K562 (cell line): ENCODE measurements around the gene PIK3C2G. TPM values are rescaled to one million over a fixed set of nuclear protein-coding genes. Genes with fewer than 3 reads are reported as not detected.

Source experiments
- ATAC-seq: fragments of 200-7000 bp; cut with Tn5 transposase; 3 replicates; pipeline ENCODE4 v1.9.1; 2020; ENCODE audit warnings: moderate library complexity
- BruUV-seq: library from RNA; stranded (reverse); fragments of 400-500 nt; replicated peaks from 2 replicates; lab custom pipeline; 2021; lab: Mats Ljungman, UMichigan
- CTCF ChIA-PET: fragments of 300-600 bp; formaldehyde crosslinking; extraction: SDS; loops from one replicate; lab custom pipeline; 2021; ENCODE audit warnings: low intra/inter-chr PET ratio; lab: Yijun Ruan, JAX
- POLR2A ChIA-PET: fragments of 300-600, 350-650 bp; sonication (Branson Sonifier 250); formaldehyde crosslinking; extraction: SDS; loops from one replicate; lab custom pipeline; 2021; ENCODE audit warnings: antibody characterized with exemption, inconsistent platforms; lab: Yijun Ruan, JAX
- DNase-seq, 4 experiments: peaks; one replicate each; pipeline versions ENCODE4 v3.0.0 to v3.0.0-alpha.2; 2011 to 2018; ENCODE audit warnings: low spot score in 3 of 4, mixed read lengths in 3 of 4; ENCODE audit errors: extremely low read depth in 1 of 4
- FAIRE-seq: peaks from 2 replicates; lab custom pipeline; 2011; peaks lifted over from hg19 to GRCh38; lab: Jason Lieb, UNC
- H2AFZ ChIP-seq: 2 replicates; pipeline ENCODE4 v1.6.0; 2011; ENCODE audit warnings: low read depth, low read length, control low read depth, inconsistent platforms
- H3K27ac ChIP-seq: fragments of 200-600 bp; 3 replicates; pipeline ENCODE4 v1.8.0; 2011; ENCODE audit warnings: low read depth, mild to moderate bottlenecking, control low read depth, inconsistent platforms, low read length, moderate library complexity, mixed read lengths; ENCODE audit errors: extremely low read depth
- H3K27me3 ChIP-seq, 2 experiments: fragments of 300-600 bp in 1 of 2; 2 replicates in 1 of 2; 3 replicates in 1 of 2; pipeline versions ENCODE4 v1.6.0 to v1.8.0; 2011; ENCODE audit warnings: inconsistent platforms in 2 of 2, low read length in 2 of 2, mild to moderate bottlenecking in 1 of 2, mixed read lengths in 1 of 2, moderate library complexity in 1 of 2; ENCODE audit not compliant: control insufficient read depth in 2 of 2, insufficient read depth in 2 of 2
- H3K36me3 ChIP-seq: fragments of 300-600 bp; 3 replicates; pipeline ENCODE4 v1.8.0; 2011; ENCODE audit warnings: mild to moderate bottlenecking, low read length, inconsistent platforms; ENCODE audit not compliant: control insufficient read depth, insufficient read depth
- H3K4me1 ChIP-seq, 2 experiments: fragments of 200-600 bp in 1 of 2; replicated peaks in 1 of 2; 2 replicates in 1 of 2; 3 replicates in 1 of 2; pipeline versions ENCODE4 v1.5.1 to v1.8.0; 2011; ENCODE audit warnings: inconsistent platforms in 2 of 2, low read length in 2 of 2, mild to moderate bottlenecking in 1 of 2, mixed read lengths in 1 of 2, moderate library complexity in 1 of 2; ENCODE audit not compliant: control insufficient read depth in 2 of 2, insufficient read depth in 2 of 2
- H3K4me2 ChIP-seq: 2 replicates; pipeline ENCODE4 v1.6.1; 2011; ENCODE audit warnings: low read length, control low read depth, inconsistent platforms, mixed read lengths; ENCODE audit not compliant: insufficient read depth
- H3K4me3 ChIP-seq: fragments of 200-600 bp; sonication (generic), shearing (Covaris generic); 2 replicates; pipeline ENCODE4 v1.5.1; 2016; ENCODE audit warnings: control low read depth, inconsistent platforms
- H3K79me2 ChIP-seq: fragments of 200-600 bp; 3 replicates; pipeline ENCODE4 v1.8.0; 2011; ENCODE audit warnings: low read length, inconsistent platforms; ENCODE audit not compliant: control insufficient read depth, insufficient read depth
- H3K9ac ChIP-seq, 2 experiments: 2 replicates each; pipeline versions ENCODE4 v1.6.0 to v1.6.1; 2011; ENCODE audit warnings: low read depth in 2 of 2, low read length in 2 of 2, control low read depth in 1 of 2, inconsistent platforms in 1 of 2, mild to moderate bottlenecking in 1 of 2, mixed read lengths in 1 of 2; ENCODE audit not compliant: insufficient read depth in 1 of 2
- H3K9me1 ChIP-seq: one replicate; pipeline ENCODE4 v1.6.0; 2011; ENCODE audit warnings: inconsistent platforms, mild to moderate bottlenecking, low read length, moderate library complexity; ENCODE audit not compliant: control insufficient read depth, insufficient read depth
- H3K9me3 ChIP-seq: replicated peaks from 2 replicates; pipeline ENCODE4 v1.5.1; 2011; ENCODE audit warnings: low read depth, low read length, inconsistent platforms; ENCODE audit not compliant: control insufficient read depth, insufficient read depth
- H4K20me1 ChIP-seq: replicated peaks from 2 replicates; pipeline ENCODE4 v1.6.1; 2011; ENCODE audit warnings: low read length, inconsistent platforms, mixed read lengths; ENCODE audit not compliant: control insufficient read depth, insufficient read depth
- DDX20 ChIP-seq: fragments of 450-650 bp; IDR thresholded peaks from 2 replicates; pipeline ENCODE4 v1.6.1; 2016; ENCODE audit warnings: missing genetic modification characterization, low read depth, mild to moderate bottlenecking, missing compliant biosample characterization, moderate library complexity
- GABPA ChIP-seq: fragments of 200-800 bp; sonication (Bioruptor generic); conservative IDR thresholded peaks from 2 replicates; pipeline ENCODE4 v1.6.1; 2016; ENCODE audit warnings: low read depth, missing genetic modification characterization, missing compliant biosample characterization
- NONO ChIP-seq, 2 experiments: fragments of 200-400 bp in 1 of 2; fragments of 450-650 bp in 1 of 2; formaldehyde crosslinking in 1 of 2; IDR thresholded peaks; 2 replicates each; pipeline ENCODE4 v1.6.1; 2017; ENCODE audit warnings: low read depth in 2 of 2, mild to moderate bottlenecking in 2 of 2, moderate library complexity in 2 of 2, low read length in 1 of 2
- PHF20 ChIP-seq: fragments of 450-650 bp; IDR thresholded peaks from 2 replicates; pipeline ENCODE4 v1.6.1; 2018; ENCODE audit not compliant: partially characterized antibody
- RCOR1 ChIP-seq, 2 experiments: IDR thresholded peaks; 2 replicates each; pipeline ENCODE4 v1.6.1; 2012; ENCODE audit warnings: low read depth in 2 of 2, low read length in 2 of 2, borderline replicate concordance in 1 of 2, improper control_type of control experiment in 1 of 2
- SRSF3 ChIP-seq: fragments of 200-400 bp; formaldehyde crosslinking; IDR thresholded peaks from 2 replicates; pipeline ENCODE4 v1.6.1; 2016; ENCODE audit warnings: mild to moderate bottlenecking, low read length, moderate library complexity; ENCODE audit not compliant: insufficient read depth
- ZNF143 ChIP-seq: sonication (generic); formaldehyde crosslinking; IDR thresholded peaks from 2 replicates; pipeline ENCODE4 v1.9.0; 2022; ENCODE audit warnings: mild to moderate bottlenecking, missing genetic modification reagents
- ZNF584 ChIP-seq: fragments of 200-800 bp; sonication (Bioruptor generic); IDR thresholded peaks from 2 replicates; pipeline ENCODE4 v1.6.1; 2016; ENCODE audit warnings: low read depth, mild to moderate bottlenecking, missing genetic modification characterization, missing compliant biosample characterization
- ZNF586 ChIP-seq: fragments of 450-650 bp; formaldehyde crosslinking; conservative IDR thresholded peaks from 2 replicates; pipeline ENCODE4 v1.4.0; 2020; ENCODE audit warnings: mild to moderate bottlenecking, moderate library complexity
- WGBS: fragments of 100-300 bp; shearing (Covaris generic); methylation state at CpG from one replicate; pipeline ENCODE4 v1.1.6; 2016; ENCODE audit warnings: low coverage, mixed read lengths; ENCODE audit not compliant: insufficient coverage; ENCODE audit errors: missing lambda C conversion rate; 5-methylcytosine and 5-hydroxymethylcytosine counted together
- in situ Hi-C: fragments of 300-500 bp; cut with MboI; formaldehyde crosslinking; loops from 4 replicates; pipeline ENCODE4 v1.15.0; 2018; ENCODE audit warnings: inconsistent platforms, mixed read lengths
- intact Hi-C: fragments of 100-400 bp; cut with micrococcal nuclease; formaldehyde crosslinking; loops from 2 replicates; pipeline ENCODE4 v1.14.2; 2022
- polyA plus RNA-seq, 8 experiments: library from polyadenylated mRNA; depleted of rRNA in 4 of 8; stranded (reverse) in 5 of 8; unstranded in 3 of 8; fragments of >200 nt; fragmentation: Nextera tagmentation in 2 of 8; fragmentation: Illumina TruSeq in 1 of 8; extraction: Ambion mirVana in 2 of 8; extraction: Trizol in 1 of 8; gene quantifications; 2 replicates each; pipeline versions ENCODE4 v1.2.1 to v1.2.3, GENCODE V29; 2011 to 2014; ENCODE audit warnings: inconsistent platforms in 1 of 8, missing spikeins in 1 of 8
- total RNA-seq, 7 experiments: library from RNA; depleted of rRNA in 6 of 7; stranded (reverse); fragments of >200 nt in 6 of 7; fragmentation: Illumina TruSeq in 2 of 7; extraction: Trizol in 2 of 7; gene quantifications; 2 replicates each; pipeline versions ENCODE4 v1.2.1 to v1.2.3, GENCODE V29; 2011 to 2021; ENCODE audit warnings: low replicate concordance in 1 of 7
- TF ChIP-seq, protein P1 (sequence below), 3 experiments: IDR thresholded peaks in 2 of 3; conservative IDR thresholded peaks in 1 of 3; 2 replicates each; pipeline ENCODE4 v1.5.1; 2011 to 2012; ENCODE audit warnings: low read length in 3 of 3, mild to moderate bottlenecking in 3 of 3, control low read depth in 2 of 3, improper control_type of control experiment in 1 of 3, inconsistent platforms in 1 of 3, low read depth in 1 of 3, mixed read lengths in 1 of 3, moderate library complexity in 1 of 3; ENCODE audit not compliant: insufficient read depth in 2 of 3
- TF ChIP-seq, protein P2 (sequence below): sonication (generic); formaldehyde crosslinking; IDR thresholded peaks from 2 replicates; pipeline ENCODE4 v1.8.1; 2023; ENCODE audit warnings: mild to moderate bottlenecking, missing genetic modification reagents

The PIK3C2G gene
- total and polyA plus RNA-seq, 9 of the 15 experiments (the other 6 are each of a cell fraction or from before 2014, with no cell fraction given): not detected

DNA sequence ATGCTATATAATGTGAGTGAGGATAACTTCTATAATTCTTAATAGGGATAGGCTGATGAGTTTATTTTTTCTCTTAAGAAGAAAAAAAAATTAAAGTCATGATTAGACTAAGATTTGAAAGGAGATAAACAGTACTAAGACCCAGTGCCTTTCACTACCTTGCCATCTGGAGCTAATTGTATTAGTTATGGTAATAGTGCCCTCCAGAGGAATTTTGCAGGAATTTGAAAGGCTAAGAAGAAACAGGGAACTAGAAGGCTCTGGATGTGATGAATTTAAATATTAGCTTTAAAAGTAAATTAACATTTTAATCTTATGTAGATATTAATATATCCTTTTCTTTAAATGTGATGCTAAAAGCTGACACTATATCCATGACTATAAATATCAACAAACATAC is 36.6 kb upstream of the PIK3C2G start:
- TF ChIP-seq, protein P1, sequence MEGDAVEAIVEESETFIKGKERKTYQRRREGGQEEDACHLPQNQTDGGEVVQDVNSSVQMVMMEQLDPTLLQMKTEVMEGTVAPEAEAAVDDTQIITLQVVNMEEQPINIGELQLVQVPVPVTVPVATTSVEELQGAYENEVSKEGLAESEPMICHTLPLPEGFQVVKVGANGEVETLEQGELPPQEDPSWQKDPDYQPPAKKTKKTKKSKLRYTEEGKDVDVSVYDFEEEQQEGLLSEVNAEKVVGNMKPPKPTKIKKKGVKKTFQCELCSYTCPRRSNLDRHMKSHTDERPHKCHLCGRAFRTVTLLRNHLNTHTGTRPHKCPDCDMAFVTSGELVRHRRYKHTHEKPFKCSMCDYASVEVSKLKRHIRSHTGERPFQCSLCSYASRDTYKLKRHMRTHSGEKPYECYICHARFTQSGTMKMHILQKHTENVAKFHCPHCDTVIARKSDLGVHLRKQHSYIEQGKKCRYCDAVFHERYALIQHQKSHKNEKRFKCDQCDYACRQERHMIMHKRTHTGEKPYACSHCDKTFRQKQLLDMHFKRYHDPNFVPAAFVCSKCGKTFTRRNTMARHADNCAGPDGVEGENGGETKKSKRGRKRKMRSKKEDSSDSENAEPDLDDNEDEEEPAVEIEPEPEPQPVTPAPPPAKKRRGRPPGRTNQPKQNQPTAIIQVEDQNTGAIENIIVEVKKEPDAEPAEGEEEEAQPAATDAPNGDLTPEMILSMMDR (IDR thresholded peaks at IDR 0.05 in 2 of 3, conservative IDR thresholded peaks at IDR 0.05 in 1 of 3; ENCODE audit: insufficient read depth in 2 of 3, low read depth in 1 of 3, low read length in 3 of 3): peak in 1 of 3 experiments; percentile 13; a peak in 1 of 6 replicates
- no peak for TF ChIP-seq SRSF3
- no peak for ATAC-seq
- H3K79me2 ChIP-seq: no peaks in the 10 kb centered on the region
- no TSS peak for BruUV-seq
- H3K4me3 ChIP-seq: no peak overlapping the region
- no peak for DNase-seq
- H3K4me1 ChIP-seq: no peaks in the 10 kb centered on the region
- no peaks in the 10 kb centered on the region for H3K9me3 ChIP-seq
- no peak for FAIRE-seq
- H3K36me3 ChIP-seq: no peaks in the 10 kb centered on the region
- in situ Hi-C loops (no loop called here), intact Hi-C loops (loop anchor here (10.0 kb wide), 1 partner anchor 80 kb away; no protein-coding TSS in a partner anchor)
- H3K9me1 ChIP-seq: no peaks in the 10 kb centered on the region
- H3K27me3 ChIP-seq: no peaks in the 10 kb centered on the region
- H2AFZ ChIP-seq: no peak overlapping the region
- POLR2A ChIA-PET: no interaction called here
- CTCF ChIA-PET: no interaction called here
- no peak overlapping the region for H3K27ac ChIP-seq
- no peaks in the 10 kb centered on the region for H4K20me1 ChIP-seq
- no peak overlapping the region for H3K9ac ChIP-seq
- H3K4me2 ChIP-seq: no peak overlapping the region

DNA sequence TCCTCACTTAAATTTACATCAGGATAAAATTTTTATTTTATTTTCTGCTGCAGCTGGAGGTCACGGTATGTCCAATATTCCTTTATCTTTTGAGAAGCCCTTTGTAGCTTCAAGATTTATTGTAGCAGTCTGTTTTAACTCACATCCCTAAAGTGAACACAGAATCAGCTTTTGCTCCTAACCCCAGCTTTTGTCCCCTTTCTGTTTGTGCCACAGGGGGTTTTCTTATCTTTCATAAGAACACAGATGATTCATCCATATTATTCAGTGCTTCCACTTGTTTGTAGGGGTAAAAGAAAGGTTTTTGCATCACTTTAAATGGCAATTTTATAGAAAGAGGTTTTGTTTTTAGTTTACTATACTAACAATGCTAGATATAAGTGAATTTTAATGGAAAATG is 21.8 kb upstream of the PIK3C2G start:
- Histone ChIP-seq H2AFZ (no peak overlapping the region), H3K9me3 (no peaks in the 10 kb centered on the region), H3K27me3 (no peaks in the 10 kb centered on the region), H3K79me2 (no peaks in the 10 kb centered on the region), H4K20me1 (no peaks in the 10 kb centered on the region), H3K27ac (no peak overlapping the region), H3K36me3 (no peaks in the 10 kb centered on the region), H3K9me1 (no peaks in the 10 kb centered on the region), H3K4me3 (no peak overlapping the region), H3K9ac (no peak overlapping the region), H3K4me2 (no peak overlapping the region), H3K4me1 (no peaks in the 10 kb centered on the region)
- in situ Hi-C loops: no loop called here
- ATAC-seq: no peak
- DNase-seq: no peak
- FAIRE-seq: no peak
- ChIA-PET CTCF (no interaction called here), POLR2A (no interaction called here)
- intact Hi-C loops: no loop called here
- 0% methylated on average over 1 of the region's 1 CpG for WGBS
- BruUV-seq: no TSS peak
- TF ChIP-seq PHF20: no peak
- no peak for TF ChIP-seq ZNF586 (CRISPR knock-in tag)
- TF ChIP-seq NONO (IDR thresholded peaks at IDR 0.05; ENCODE audit: low read depth in 2 of 2, low read length in 1 of 2): no peak
- no peak for TF ChIP-seq ZNF584 (CRISPR knock-in tag)
- TF ChIP-seq RCOR1 (IDR thresholded peaks at IDR 0.05; ENCODE audit: borderline replicate concordance in 1 of 2, low read depth in 2 of 2, low read length in 2 of 2): no peak
- no peak for TF ChIP-seq ZNF143 (CRISPR knock-in tag)
- TF ChIP-seq GABPA (tag): no peak
- TF ChIP-seq, protein P2, sequence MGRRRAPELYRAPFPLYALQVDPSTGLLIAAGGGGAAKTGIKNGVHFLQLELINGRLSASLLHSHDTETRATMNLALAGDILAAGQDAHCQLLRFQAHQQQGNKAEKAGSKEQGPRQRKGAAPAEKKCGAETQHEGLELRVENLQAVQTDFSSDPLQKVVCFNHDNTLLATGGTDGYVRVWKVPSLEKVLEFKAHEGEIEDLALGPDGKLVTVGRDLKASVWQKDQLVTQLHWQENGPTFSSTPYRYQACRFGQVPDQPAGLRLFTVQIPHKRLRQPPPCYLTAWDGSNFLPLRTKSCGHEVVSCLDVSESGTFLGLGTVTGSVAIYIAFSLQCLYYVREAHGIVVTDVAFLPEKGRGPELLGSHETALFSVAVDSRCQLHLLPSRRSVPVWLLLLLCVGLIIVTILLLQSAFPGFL: no peak
- TF ChIP-seq DDX20: no peak
